HEK293T (cell line): ENCODE results near the gene ZNF148.

Experiments
- CTCF ChIA-PET: fragments of 350-600 bp; formaldehyde crosslinking; extraction: SDS; loops from one replicate; lab custom pipeline; 2021; ENCODE audit warnings: antibody characterized with exemption, inconsistent platforms; lab: Yijun Ruan, JAX
- POLR2A ChIA-PET: fragments of 350-600 bp; formaldehyde crosslinking; extraction: SDS; loops from one replicate; lab custom pipeline; 2020; ENCODE audit warnings: antibody characterized with exemption, inconsistent platforms; lab: Yijun Ruan, JAX
- DNase-seq: peaks from one replicate; pipeline ENCODE4 v3.0.0; 2012; ENCODE audit warnings: mixed read lengths; ENCODE audit errors: extremely low spot score
- ARNT ChIP-seq: fragments of 450-650 bp; IDR thresholded peaks from 2 replicates; pipeline ENCODE4 v1.6.1; 2017; ENCODE audit warnings: mild to moderate bottlenecking
- BHLHE40 ChIP-seq: fragments of 450-650 bp; IDR thresholded peaks from 2 replicates; pipeline ENCODE4 v1.6.1; 2016; ENCODE audit warnings: mild to moderate bottlenecking, moderate library complexity, borderline replicate concordance
- CTBP1 ChIP-seq: fragments of 450-650 bp; IDR thresholded peaks from 2 replicates; pipeline ENCODE4 v1.6.1; 2016; ENCODE audit warnings: borderline replicate concordance
- ELF4 ChIP-seq: fragments of 450-650 bp; IDR thresholded peaks from 2 replicates; pipeline ENCODE4 v1.6.1; 2017; ENCODE audit warnings: antibody characterized with exemption
- FOXA1 ChIP-seq: fragments of 450-650 bp; IDR thresholded peaks from 2 replicates; pipeline ENCODE4 v1.6.1; 2016; ENCODE audit warnings: mild to moderate bottlenecking
- FOXK2 ChIP-seq: fragments of 450-650 bp; IDR thresholded peaks from 2 replicates; pipeline ENCODE4 v1.6.1; 2016; ENCODE audit warnings: mild to moderate bottlenecking
- FOXM1 ChIP-seq: fragments of 450-650 bp; IDR thresholded peaks from 2 replicates; pipeline ENCODE4 v1.6.1; 2017; ENCODE audit warnings: mild to moderate bottlenecking, borderline replicate concordance
- HDGF ChIP-seq: fragments of 450-650 bp; IDR thresholded peaks from 2 replicates; pipeline ENCODE4 v1.6.1; 2017; ENCODE audit warnings: antibody characterized with exemption, borderline replicate concordance
- L3MBTL2 ChIP-seq: fragments of 450-650 bp; conservative IDR thresholded peaks from 2 replicates; pipeline ENCODE4 v1.6.1; 2016; ENCODE audit warnings: mild to moderate bottlenecking
- LEF1 ChIP-seq: fragments of 450-650 bp; IDR thresholded peaks from 2 replicates; pipeline ENCODE4 v1.6.1; 2017; ENCODE audit warnings: mild to moderate bottlenecking, borderline replicate concordance
- NFRKB ChIP-seq: fragments of 450-650 bp; IDR thresholded peaks from 2 replicates; pipeline ENCODE4 v1.6.1; 2016; ENCODE audit warnings: mild to moderate bottlenecking, moderate library complexity
- PKNOX1 ChIP-seq: fragments of 450-650 bp; IDR thresholded peaks from 2 replicates; pipeline ENCODE4 v1.6.1; 2016
- SP1 ChIP-seq: fragments of 450-650 bp; IDR thresholded peaks from 2 replicates; pipeline ENCODE4 v1.6.1; 2017
- SUZ12 ChIP-seq: fragments of 450-650 bp; IDR thresholded peaks from 2 replicates; pipeline ENCODE4 v1.6.1; 2016; ENCODE audit warnings: mild to moderate bottlenecking
- TARDBP ChIP-seq: fragments of 450-650 bp; IDR thresholded peaks from 2 replicates; pipeline ENCODE4 v1.6.1; 2016
- ZNF384 ChIP-seq: fragments of 450-650 bp; IDR thresholded peaks from 2 replicates; pipeline ENCODE4 v1.6.1; 2016

The ZNF148 gene

GRCh38 chr3:125334675-125335560 lies 40.2 kb downstream of the ZNF148 start:
- ChIA-PET POLR2A (no interaction called here), CTCF (no interaction called here)
- no peak for DNase-seq
- TF ChIP-seq HDGF (no peak), FOXA1 (no peak), ELF4 (no peak), ARNT (no peak), ZNF384 (no peak), LEF1 (no peak), TARDBP (no peak), SP1 (no peak), BHLHE40 (no peak), FOXK2 (no peak), L3MBTL2 (no peak), SUZ12 (no peak), CTBP1 (no peak), PKNOX1 (no peak), NFRKB (no peak), FOXM1 (no peak)

GRCh38 chr3:125332504-125332903 lies 42.6 kb downstream of the ZNF148 start:
- no peak for DNase-seq
- TF ChIP-seq HDGF (no peak), L3MBTL2 (no peak), ELF4 (no peak), ARNT (no peak), FOXM1 (no peak), FOXK2 (no peak), FOXA1 (no peak), NFRKB (no peak), CTBP1 (no peak), TARDBP (no peak), SUZ12 (no peak), LEF1 (no peak), SP1 (no peak), BHLHE40 (no peak)
- POLR2A ChIA-PET: no interaction called here
- CTCF ChIA-PET: no interaction called here

GRCh38 chr3:125331243-125331642 lies 43.9 kb downstream of the ZNF148 start:
- no peak for DNase-seq
- ChIA-PET POLR2A (no interaction called here), CTCF (no interaction called here)
- TF ChIP-seq SUZ12 (no peak), FOXK2 (no peak), FOXM1 (no peak), FOXA1 (no peak), L3MBTL2 (no peak), SP1 (no peak), BHLHE40 (no peak), CTBP1 (no peak), ARNT (no peak), PKNOX1 (no peak), TARDBP (no peak), ZNF384 (no peak), ELF4 (no peak)

- ChIA-PET POLR2A (no interaction called here), CTCF (no interaction called here)
- TF ChIP-seq TARDBP (no peak), SP1 (no peak), NFRKB (no peak), PKNOX1 (no peak), FOXA1 (no peak), ZNF384 (no peak), LEF1 (no peak), SUZ12 (no peak), ARNT (no peak), FOXK2 (no peak), ELF4 (no peak), CTBP1 (no peak), HDGF (no peak), FOXM1 (no peak), BHLHE40 (no peak), L3MBTL2 (no peak)
- DNase-seq: no peak
Measured at GRCh38 chr3:125326957-125327356, 48.2 kb downstream of the ZNF148 start.

GRCh38 chr3:125325746-125326145 lies 49.4 kb downstream of the ZNF148 start:
- TF ChIP-seq CTBP1 (no peak), L3MBTL2 (no peak), SUZ12 (no peak), FOXA1 (no peak), FOXK2 (no peak), FOXM1 (no peak), LEF1 (no peak), ZNF384 (no peak), BHLHE40 (no peak), ARNT (no peak), TARDBP (no peak), HDGF (no peak), ELF4 (no peak), PKNOX1 (no peak)
- CTCF ChIA-PET: no interaction called here
- POLR2A ChIA-PET: no interaction called here
- no peak for DNase-seq
